H1 (cell line): ENCODE measurements around the gene YPEL2. TPM values are rescaled to one million over a fixed set of nuclear protein-coding genes. Genes with fewer than 3 reads are reported as not detected.
A peak's percentile ranks its signal among the peaks of the same experiment; 100 is the strongest.

Experiments
- CTCF ChIA-PET: fragments of 300-600 bp; sonication (Branson Sonifier 250); formaldehyde crosslinking; loops from one replicate; lab custom pipeline; 2021; ENCODE audit not compliant: partially characterized antibody; lab: Charles Lee
- POLR2A ChIA-PET: fragments of 300-600 bp; sonication (Branson Sonifier 250); formaldehyde crosslinking; loops from one replicate; lab custom pipeline; 2021; ENCODE audit warnings: inconsistent platforms; ENCODE audit not compliant: partially characterized antibody; lab: Charles Lee
- DNase-seq, 2 experiments: peaks; one replicate each; pipeline versions ENCODE4 v3.0.0 to v3.0.0-alpha.2; 2010 to 2022; ENCODE audit warnings: low spot score in 2 of 2, low read depth in 1 of 2, mixed read lengths in 1 of 2
- FAIRE-seq: peaks from 2 replicates; lab custom pipeline; 2011; peaks lifted over from hg19 to GRCh38; lab: Jason Lieb, UNC
- H2AFZ ChIP-seq: 2 replicates; pipeline ENCODE4 v1.8.1; 2012; ENCODE audit warnings: low read length, inconsistent platforms
- H2AK5ac ChIP-seq: 2 replicates; pipeline ENCODE4 v1.6.1; 2013; ENCODE audit warnings: low read depth, low read length
- H2BK120ac ChIP-seq: replicated peaks from 2 replicates; pipeline ENCODE3; 2013; ENCODE audit warnings: low read depth, low read length, inconsistent platforms
- H2BK12ac ChIP-seq: 2 replicates; pipeline ENCODE4 v1.6.1; 2013; ENCODE audit warnings: low read depth, low read length
- H2BK15ac ChIP-seq: 2 replicates; pipeline ENCODE4 v1.6.1; 2013; ENCODE audit warnings: low read length
- H2BK20ac ChIP-seq: 2 replicates; pipeline ENCODE4 v1.6.1; 2013; ENCODE audit warnings: low read length
- H2BK5ac ChIP-seq: 2 replicates; pipeline ENCODE4 v1.6.1; 2013; ENCODE audit warnings: low read depth, low read length
- H3K14ac ChIP-seq: 2 replicates; pipeline ENCODE4 v1.6.1; 2013; ENCODE audit warnings: inconsistent platforms; ENCODE audit not compliant: insufficient read length
- H3K18ac ChIP-seq: 2 replicates; pipeline ENCODE4 v1.6.1; 2013; ENCODE audit warnings: low read length; ENCODE audit errors: extremely low read depth
- H3K23ac ChIP-seq: 2 replicates; pipeline ENCODE4 v1.6.1; 2013; ENCODE audit warnings: inconsistent platforms; ENCODE audit not compliant: insufficient read length
- H3K23me2 ChIP-seq: 2 replicates; pipeline ENCODE4 v1.6.1; 2013; ENCODE audit warnings: low read depth, low read length
- H3K27ac ChIP-seq: 2 replicates; pipeline ENCODE4 v1.6.1; 2011; ENCODE audit warnings: low read depth, low read length, inconsistent platforms
- H3K27me3 ChIP-seq, 4 experiments: replicated peaks in 1 of 4; 1 replicate in 1 of 4; 2 replicates in 3 of 4; pipeline versions ENCODE4 v1.6.1 to v1.8.1; 2011 to 2013; ENCODE audit warnings: low read length in 3 of 4, mild to moderate bottlenecking in 3 of 4, inconsistent platforms in 2 of 4, mixed read lengths in 2 of 4, moderate library complexity in 1 of 4; ENCODE audit not compliant: control insufficient read depth in 3 of 4, insufficient read depth in 3 of 4; ENCODE audit errors: extremely low read depth in 1 of 4
- H3K36me3 ChIP-seq, 4 experiments: 2 replicates each; pipeline versions ENCODE4 v1.6.1 to v1.8.1; 2011 to 2013; ENCODE audit warnings: mild to moderate bottlenecking in 4 of 4, low read length in 3 of 4, moderate library complexity in 2 of 4, control low read depth in 1 of 4, inconsistent platforms in 1 of 4; ENCODE audit not compliant: insufficient read depth in 4 of 4, control insufficient read depth in 2 of 4
- H3K4ac ChIP-seq: replicated peaks from 2 replicates; pipeline ENCODE3; 2013; ENCODE audit warnings: low read length, low read depth, mixed read lengths, inconsistent platforms; ENCODE audit not compliant: insufficient read length
- H3K4me1 ChIP-seq, 4 experiments: replicated peaks in 1 of 4; 1 replicate in 1 of 4; 2 replicates in 3 of 4; pipeline versions ENCODE4 v1.6.1 to v1.8.1; 2011 to 2013; ENCODE audit warnings: low read length in 3 of 4, inconsistent platforms in 2 of 4, mixed read lengths in 1 of 4; ENCODE audit not compliant: insufficient read depth in 4 of 4, control insufficient read depth in 3 of 4
- H3K4me2 ChIP-seq, 2 experiments: 2 replicates each; pipeline versions ENCODE4 v1.6.1 to v1.8.1; 2011 to 2013; ENCODE audit warnings: low read depth in 2 of 2, low read length in 2 of 2, control low read depth in 1 of 2, inconsistent platforms in 1 of 2, mild to moderate bottlenecking in 1 of 2; ENCODE audit not compliant: insufficient read depth in 1 of 2
- H3K4me3 ChIP-seq, 4 experiments: fragments of 200-600, 300-600 bp in 1 of 4; sonication (generic), shearing (Covaris generic), sonication (Bioruptor Twin) in 1 of 4; 2 replicates each; pipeline versions ENCODE4 v1.5.1 to v1.8.1; 2011 to 2016; ENCODE audit warnings: low read length in 4 of 4, low read depth in 3 of 4, control low read depth in 2 of 4, inconsistent platforms in 2 of 4, mild to moderate bottlenecking in 2 of 4, mixed read lengths in 1 of 4, moderate library complexity in 1 of 4; ENCODE audit not compliant: insufficient read depth in 2 of 4; ENCODE audit errors: extremely low read depth in 1 of 4
- H3K56ac ChIP-seq: replicated peaks from 2 replicates; pipeline ENCODE3; 2013; ENCODE audit warnings: low read depth, mild to moderate bottlenecking, mixed read lengths, low read length, inconsistent platforms; ENCODE audit not compliant: insufficient read length
- H3K79me1 ChIP-seq: 2 replicates; pipeline ENCODE4 v1.6.1; 2013; ENCODE audit warnings: low read depth, low read length, control low read depth
- H3K79me2 ChIP-seq, 2 experiments: 2 replicates each; pipeline versions ENCODE4 v1.6.1 to v1.8.1; 2012 to 2013; ENCODE audit warnings: low read length in 2 of 2, mild to moderate bottlenecking in 2 of 2, inconsistent platforms in 1 of 2; ENCODE audit not compliant: insufficient read depth in 2 of 2, control insufficient read depth in 1 of 2
- H3K9ac ChIP-seq, 4 experiments: replicated peaks in 1 of 4; 1 replicate in 1 of 4; 2 replicates in 3 of 4; pipeline versions ENCODE4 v1.6.1 to v1.8.1; 2011 to 2013; ENCODE audit warnings: low read depth in 3 of 4, low read length in 3 of 4, control low read depth in 2 of 4, mild to moderate bottlenecking in 2 of 4, moderate library complexity in 2 of 4, inconsistent platforms in 1 of 4; ENCODE audit errors: extremely low read depth in 1 of 4
- H3K9me3 ChIP-seq, 2 experiments: 2 replicates each; pipeline versions ENCODE4 v1.6.1 to v1.8.1; 2012 to 2013; ENCODE audit warnings: mild to moderate bottlenecking in 2 of 2, moderate library complexity in 2 of 2, control low read depth in 1 of 2, inconsistent platforms in 1 of 2, low read depth in 1 of 2, low read length in 1 of 2, mixed read lengths in 1 of 2; ENCODE audit not compliant: insufficient read depth in 2 of 2
- H4K20me1 ChIP-seq, 2 experiments: replicated peaks in 1 of 2; 2 replicates each; pipeline versions ENCODE3 to v1.8.1; 2011 to 2013; ENCODE audit warnings: inconsistent platforms in 2 of 2, low read length in 2 of 2, mild to moderate bottlenecking in 1 of 2; ENCODE audit not compliant: insufficient read depth in 2 of 2, control insufficient read depth in 1 of 2
- H4K5ac ChIP-seq: 2 replicates; pipeline ENCODE4 v1.6.1; 2013; ENCODE audit warnings: low read length, low read depth, mixed read lengths, inconsistent platforms; ENCODE audit not compliant: insufficient read length
- H4K8ac ChIP-seq: 2 replicates; pipeline ENCODE4 v1.8.0; 2013; ENCODE audit warnings: mild to moderate bottlenecking, moderate library complexity, low read length, inconsistent platforms; ENCODE audit not compliant: insufficient read depth; ENCODE audit errors: extremely low read depth
- H4K91ac ChIP-seq: replicated peaks from 2 replicates; pipeline ENCODE3; 2013; ENCODE audit warnings: low read length, mixed read lengths, inconsistent platforms; ENCODE audit not compliant: insufficient read length
- CBX8 ChIP-seq: fragments of 300-800, 300-1000 bp; sonication (generic); IDR thresholded peaks from 2 replicates; pipeline ENCODE4 v1.7.1; 2016; ENCODE audit warnings: low read depth, low read length, borderline replicate concordance
- CHD2 ChIP-seq: IDR thresholded peaks from 2 replicates; pipeline ENCODE4 v1.6.1; 2012; ENCODE audit warnings: low read length, improper control_type of control experiment
- JUN ChIP-seq: IDR thresholded peaks from 2 replicates; pipeline ENCODE4 v1.6.1; 2011; ENCODE audit warnings: low read depth, mild to moderate bottlenecking, improper control_type of control experiment, low read length
- JUND ChIP-seq: IDR thresholded peaks from 2 replicates; pipeline ENCODE4 v1.6.1; 2011; ENCODE audit warnings: mild to moderate bottlenecking, improper control_type of control experiment, low read length
- MAFK ChIP-seq: IDR thresholded peaks from 2 replicates; pipeline ENCODE4 v1.6.1; 2012; ENCODE audit warnings: low read depth, mild to moderate bottlenecking, improper control_type of control experiment, low read length
- NANOG ChIP-seq: IDR thresholded peaks from 2 replicates; pipeline ENCODE4 v1.6.1; 2011; ENCODE audit warnings: low read length, low read depth, mild to moderate bottlenecking, inconsistent platforms; ENCODE audit not compliant: insufficient read depth, poor library complexity, severe bottlenecking
- NRF1 ChIP-seq: IDR thresholded peaks from 2 replicates; pipeline ENCODE4 v1.6.1; 2011; ENCODE audit warnings: mild to moderate bottlenecking, low read depth, low read length, improper control_type of control experiment
- RAD21 ChIP-seq, 2 experiments: IDR thresholded peaks in 1 of 2; conservative IDR thresholded peaks in 1 of 2; 2 replicates each; pipeline ENCODE4 v1.6.1; 2011; ENCODE audit warnings: low read depth in 2 of 2, low read length in 2 of 2, improper control_type of control experiment in 1 of 2, inconsistent platforms in 1 of 2, mild to moderate bottlenecking in 1 of 2, moderate library complexity in 1 of 2
- WGBS, 2 experiments: shearing (Covaris generic) in 1 of 2; methylation state at CpG; one replicate each; pipeline versions ENCODE4 v1.1.6 to v1.1.7; 2013 to 2015; ENCODE audit warnings: low lambda C conversion rate in 2 of 2, mixed read lengths in 2 of 2, inconsistent platforms in 1 of 2, low coverage in 1 of 2, missing lambda C conversion rate in 1 of 2; ENCODE audit not compliant: insufficient replicate concordance in 2 of 2, insufficient coverage in 1 of 2, insufficient read length in 1 of 2; ENCODE audit errors: extremely low coverage in 1 of 2, missing lambda C conversion rate in 1 of 2; 5-methylcytosine and 5-hydroxymethylcytosine counted together
- polyA plus RNA-seq, 7 experiments: library from polyadenylated mRNA; depleted of rRNA in 3 of 7; stranded (reverse) in 5 of 7; unstranded in 2 of 7; fragments of >200 nt in 5 of 7; fragments of 200-250 nt in 2 of 7; gene quantifications; 1 replicate in 5 of 7; 2 replicates in 1 of 7; 4 replicates in 1 of 7; pipeline versions ENCODE4 v1.2.1 to v1.2.3, GENCODE V29; 2011 to 2013; ENCODE audit warnings: missing spikeins in 2 of 7, mixed read lengths in 2 of 7
- total RNA-seq: library from RNA; stranded (reverse); fragmentation: NEBNext Ultra II Directional; extraction: Animal tissue kit (Norgen Biotek cat#: 25700); gene quantifications from 2 replicates; pipeline ENCODE4 v1.2.1, GENCODE V29; 2021

The YPEL2 gene
- total and polyA plus RNA-seq, 2 of the 8 experiments (the other 6 are each of a cell fraction or from before 2014, with no cell fraction given), result 1.6 to 3.5 TPM

DNA sequence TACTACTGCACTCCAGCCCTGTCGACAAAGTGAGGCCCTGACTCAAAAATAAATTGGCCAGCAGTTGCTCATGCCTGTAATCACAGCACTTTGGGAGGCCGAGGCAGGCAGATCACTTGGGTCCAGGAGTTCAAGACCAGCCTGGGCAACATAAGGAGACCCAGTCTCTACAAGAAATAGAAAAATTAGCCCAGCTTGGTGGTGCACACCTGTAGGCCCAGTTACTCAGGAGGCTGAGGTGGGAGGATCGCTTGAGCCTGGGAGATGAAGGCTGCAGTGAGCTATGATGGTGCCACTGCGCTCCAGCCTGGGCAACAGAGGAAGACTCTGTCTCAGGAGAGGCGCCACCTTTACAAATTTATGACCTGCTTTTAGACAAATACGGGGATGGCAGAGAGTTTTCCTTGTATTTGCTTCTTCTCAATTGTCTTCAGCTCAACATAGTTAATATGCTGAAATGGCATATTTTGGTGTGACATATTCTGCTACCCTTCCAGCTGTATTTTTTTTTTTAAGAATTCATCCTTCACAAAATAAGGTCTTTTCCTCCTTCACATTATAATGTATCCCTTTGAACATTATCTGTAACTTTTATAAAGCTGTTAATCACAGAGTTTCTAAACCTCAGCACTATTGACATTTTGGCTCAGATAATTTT is 21.1 kb upstream of the YPEL2 start:
- no peak overlapping the region for H2BK5ac ChIP-seq
- H3K36me3 ChIP-seq, result no peaks in the 10 kb centered on the region
- no peaks in the 10 kb centered on the region for H3K23me2 ChIP-seq
- no peak overlapping the region for H3K27ac ChIP-seq
- no peaks in the 10 kb centered on the region for H3K79me2 ChIP-seq
- no peak overlapping the region for H4K5ac ChIP-seq
- H2AFZ ChIP-seq, result no peak overlapping the region
- H3K4me1 ChIP-seq, result no peaks in the 10 kb centered on the region
- no peak overlapping the region for H3K14ac ChIP-seq
- POLR2A ChIA-PET, result interaction anchor here (0.6 kb wide), 1 partner anchor 217 kb away, joined by 3 read pairs; no protein-coding TSS in a partner anchor
- no peak overlapping the region for H2BK15ac ChIP-seq
- no peaks in the 10 kb centered on the region for H3K27me3 ChIP-seq
- H3K4ac ChIP-seq, result no peak overlapping the region
- no peak overlapping the region for H2BK120ac ChIP-seq
- no peak overlapping the region for H2BK12ac ChIP-seq
- no peaks in the 10 kb centered on the region for H3K9me3 ChIP-seq
- no peak overlapping the region for H4K8ac ChIP-seq
- CTCF ChIA-PET, result interaction anchor here (0.6 to 18.5 kb wide), 31 partner anchors 9 to 581 kb away, joined by 3 to 299 read pairs (median 4); partner anchors contain the start of gene YPEL2
- no peak overlapping the region for H3K18ac ChIP-seq
- TF ChIP-seq CHD2 (no peak), CBX8 (no peak), NANOG (no peak), JUND (no peak), RAD21 (IDR thresholded peaks at IDR 0.05 in 1 of 2, conservative IDR thresholded peaks at IDR 0.05 in 1 of 2; ENCODE audit: low read depth in 2 of 2, low read length in 2 of 2) (no peak), NRF1 (no peak), MAFK (peak; percentile 64; the same call in 1 of the 2 replicates), JUN (no peak)
- no peaks in the 10 kb centered on the region for H4K20me1 ChIP-seq
- no peak overlapping the region for H3K4me3 ChIP-seq
- no peak for DNase-seq
- no peak overlapping the region for H3K9ac ChIP-seq
- H3K79me1 ChIP-seq, result no peaks in the 10 kb centered on the region
- H2BK20ac ChIP-seq, result no peak overlapping the region
- H2AK5ac ChIP-seq, result no peak overlapping the region
- H3K4me2 ChIP-seq, result no peak overlapping the region
- H3K56ac ChIP-seq, result no peak overlapping the region
- no peak for FAIRE-seq
- WGBS, 2 experiments, result 91% methylated on average over 6 of the region's 6 CpGs; no CpG with 5 or more reads in 1 of the 2 experiments
- no peak overlapping the region for H3K23ac ChIP-seq
- H4K91ac ChIP-seq, result no peak overlapping the region
